SK-N-SH treated with all-trans-retinoic acid at 6 μM for 48 hours (cell line): ENCODE data around the gene HIF1AN.

ENCODE experiments used
- ATAC-seq: fragments of 200-7000 bp; cut with Tn5 transposase; 3 replicates; pipeline ENCODE4 v1.9.1; 2020; ENCODE audit warnings: mild to moderate bottlenecking, moderate library complexity
- ARNTL ChIP-seq: fragments of 450-650 bp; formaldehyde crosslinking; IDR thresholded peaks from 2 replicates; pipeline ENCODE4 v1.5.0; 2020; ENCODE audit warnings: low read depth, mild to moderate bottlenecking, moderate library complexity, borderline replicate concordance
- CSDC2 ChIP-seq: fragments of 250-450 bp; sonication (Bioruptor Pico); IDR thresholded peaks from 2 replicates; pipeline ENCODE4 v1.5.0; 2020; ENCODE audit warnings: mild to moderate bottlenecking, moderate library complexity
- ESRRG ChIP-seq: fragments of 250-450 bp; sonication (Bioruptor Pico); IDR thresholded peaks from 2 replicates; pipeline ENCODE4 v1.6.1; 2021; ENCODE audit warnings: mild to moderate bottlenecking
- GLIS3 ChIP-seq: fragments of 250-450 bp; sonication (Bioruptor Pico); IDR thresholded peaks from 2 replicates; pipeline ENCODE4 v1.5.0; 2020; ENCODE audit warnings: mild to moderate bottlenecking, moderate library complexity
- ISL1 ChIP-seq: fragments of 250-450 bp; sonication (Bioruptor Pico); IDR thresholded peaks from 2 replicates; pipeline ENCODE4 v2.1.2; 2022; ENCODE audit warnings: mild to moderate bottlenecking, moderate library complexity
- OSR1 ChIP-seq: fragments of 250-450 bp; sonication (Bioruptor Pico); IDR thresholded peaks from 2 replicates; pipeline ENCODE4 v1.8.0; 2022; ENCODE audit warnings: moderate library complexity, mild to moderate bottlenecking, inconsistent platforms
- PPARA ChIP-seq: fragments of 250-450 bp; sonication (Bioruptor Pico); IDR thresholded peaks from 2 replicates; pipeline ENCODE4 v1.5.0; 2020; ENCODE audit warnings: mild to moderate bottlenecking, borderline replicate concordance
- RARB ChIP-seq: fragments of 250-450 bp; sonication (Bioruptor Pico); IDR thresholded peaks from 2 replicates; pipeline ENCODE4 v1.8.0; 2021; ENCODE audit warnings: mild to moderate bottlenecking, moderate library complexity
- SNAI2 ChIP-seq: fragments of 250-450 bp; sonication (Bioruptor Pico); IDR thresholded peaks from 2 replicates; pipeline ENCODE4 v1.5.0; 2020; ENCODE audit warnings: mild to moderate bottlenecking, moderate library complexity
- TCF4 ChIP-seq: fragments of 250-450 bp; sonication (Bioruptor Pico); IDR thresholded peaks from 2 replicates; pipeline ENCODE4 v1.8.0; 2021; ENCODE audit warnings: mild to moderate bottlenecking, moderate library complexity, borderline replicate concordance
- TOX ChIP-seq: fragments of 250-450 bp; sonication (Bioruptor Pico); IDR thresholded peaks from 2 replicates; pipeline ENCODE4 v1.8.0; 2021; ENCODE audit warnings: mild to moderate bottlenecking, moderate library complexity, borderline replicate concordance
- ZC3H10 ChIP-seq: fragments of 250-450 bp; sonication (Bioruptor Pico); IDR thresholded peaks from 2 replicates; pipeline ENCODE4 v1.5.1; 2021; ENCODE audit warnings: mild to moderate bottlenecking, moderate library complexity
- ZFP3 ChIP-seq: fragments of 250-450 bp; sonication (Bioruptor Pico); IDR thresholded peaks from 2 replicates; pipeline ENCODE4 v1.5.0; 2020; ENCODE audit warnings: mild to moderate bottlenecking, moderate library complexity
- ZFP30 ChIP-seq: fragments of 450-650 bp; formaldehyde crosslinking; IDR thresholded peaks from 2 replicates; pipeline ENCODE4 v1.5.0; 2022; ENCODE audit warnings: mild to moderate bottlenecking, moderate library complexity
- ZNF565 ChIP-seq: fragments of 450-650 bp; formaldehyde crosslinking; conservative IDR thresholded peaks from 2 replicates; pipeline ENCODE4 v1.5.0; 2020; ENCODE audit warnings: low read depth, mild to moderate bottlenecking, moderate library complexity
- ZNF70 ChIP-seq: fragments of 450-650 bp; formaldehyde crosslinking; IDR thresholded peaks from 2 replicates; pipeline ENCODE4 v1.5.0; 2020; ENCODE audit warnings: mild to moderate bottlenecking, moderate library complexity
- ZNF8 ChIP-seq: fragments of 450-650 bp; formaldehyde crosslinking; IDR thresholded peaks from 2 replicates; pipeline ENCODE4 v1.5.0; 2020; ENCODE audit warnings: mild to moderate bottlenecking, moderate library complexity
- TF ChIP-seq, protein P1 (sequence below): fragments of 250-450 bp; sonication (Bioruptor Pico); IDR thresholded peaks from 2 replicates; pipeline ENCODE4 v1.8.0; 2020; ENCODE audit warnings: mild to moderate bottlenecking, moderate library complexity, borderline replicate concordance
- TF ChIP-seq, protein P2 (sequence below): fragments of 250-450 bp; sonication (Bioruptor Pico); IDR thresholded peaks from 2 replicates; pipeline ENCODE4 v1.5.1; 2021; ENCODE audit warnings: mild to moderate bottlenecking, moderate library complexity
- TF ChIP-seq, protein P3 (sequence below): fragments of 250-450 bp; sonication (Bioruptor Pico); IDR thresholded peaks from 2 replicates; pipeline ENCODE4 v1.5.1; 2020; ENCODE audit warnings: low read depth, mild to moderate bottlenecking, moderate library complexity
- TF ChIP-seq, protein P4 (sequence below): fragments of 250-450 bp; sonication (Bioruptor Pico); IDR thresholded peaks from 2 replicates; pipeline ENCODE4 v1.8.0; 2021; ENCODE audit warnings: low read depth, mild to moderate bottlenecking, moderate library complexity, borderline replicate concordance
- TF ChIP-seq, protein P5 (sequence below): fragments of 250-450 bp; sonication (Bioruptor Pico); IDR thresholded peaks from 2 replicates; pipeline ENCODE4 v1.5.0; 2020; ENCODE audit warnings: mild to moderate bottlenecking, moderate library complexity

The HIF1AN gene

DNA sequence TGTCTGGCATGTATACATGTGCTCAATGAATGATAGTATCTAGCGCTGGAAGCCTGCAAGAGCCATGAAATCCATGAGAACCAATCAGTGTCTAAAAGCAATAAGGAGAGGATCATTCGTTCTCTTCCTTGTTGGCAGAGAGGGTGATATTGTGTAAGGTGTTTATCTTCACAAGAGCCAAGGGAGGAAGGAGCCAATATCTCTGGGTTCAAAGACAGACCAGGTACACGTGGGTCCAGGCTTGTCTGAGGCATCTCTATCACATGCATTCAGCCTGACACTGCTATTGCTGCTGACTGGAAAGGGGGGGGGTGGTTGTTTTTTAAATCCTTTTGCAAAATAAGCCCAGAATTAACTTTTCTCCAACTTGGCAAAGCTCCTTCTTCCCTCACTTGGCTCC, 20.1 kb upstream of the HIF1AN start (continued):
- TF ChIP-seq, protein P1, sequence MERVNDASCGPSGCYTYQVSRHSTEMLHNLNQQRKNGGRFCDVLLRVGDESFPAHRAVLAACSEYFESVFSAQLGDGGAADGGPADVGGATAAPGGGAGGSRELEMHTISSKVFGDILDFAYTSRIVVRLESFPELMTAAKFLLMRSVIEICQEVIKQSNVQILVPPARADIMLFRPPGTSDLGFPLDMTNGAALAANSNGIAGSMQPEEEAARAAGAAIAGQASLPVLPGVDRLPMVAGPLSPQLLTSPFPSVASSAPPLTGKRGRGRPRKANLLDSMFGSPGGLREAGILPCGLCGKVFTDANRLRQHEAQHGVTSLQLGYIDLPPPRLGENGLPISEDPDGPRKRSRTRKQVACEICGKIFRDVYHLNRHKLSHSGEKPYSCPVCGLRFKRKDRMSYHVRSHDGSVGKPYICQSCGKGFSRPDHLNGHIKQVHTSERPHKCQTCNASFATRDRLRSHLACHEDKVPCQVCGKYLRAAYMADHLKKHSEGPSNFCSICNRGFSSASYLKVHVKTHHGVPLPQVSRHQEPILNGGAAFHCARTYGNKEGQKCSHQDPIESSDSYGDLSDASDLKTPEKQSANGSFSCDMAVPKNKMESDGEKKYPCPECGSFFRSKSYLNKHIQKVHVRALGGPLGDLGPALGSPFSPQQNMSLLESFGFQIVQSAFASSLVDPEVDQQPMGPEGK (CRISPR knock-in tag), result no peak

DNA sequence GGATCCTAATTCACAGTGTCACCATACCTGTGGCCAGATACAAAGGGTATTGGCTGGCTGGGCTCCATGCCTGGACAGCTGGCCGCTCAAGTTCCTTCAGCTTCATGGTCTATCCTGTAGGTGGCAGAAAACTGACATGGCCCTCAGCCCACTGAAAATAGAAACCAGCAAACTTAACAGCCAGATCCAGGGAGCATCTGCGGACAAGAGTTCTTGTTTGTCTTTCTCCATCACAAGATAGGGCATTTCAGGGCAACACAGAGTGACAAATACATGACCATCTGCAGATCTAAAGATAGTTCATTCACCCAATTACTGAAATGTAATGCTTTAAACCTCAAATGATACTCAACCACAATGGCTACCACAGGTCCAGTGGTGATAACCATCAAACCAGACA, 18.9 kb upstream of the HIF1AN start:
- TF ChIP-seq GLIS3 (CRISPR knock-in tag) (no peak), ZNF70 (CRISPR knock-in tag) (no peak), RARB (CRISPR knock-in tag) (no peak), TOX (CRISPR knock-in tag) (no peak), ZFP3 (CRISPR knock-in tag) (no peak), ZC3H10 (no peak), ARNTL (CRISPR knock-in tag) (no peak), CSDC2 (CRISPR knock-in tag) (no peak), PPARA (CRISPR knock-in tag) (no peak), ZNF8 (CRISPR knock-in tag) (no peak), ISL1 (CRISPR knock-in tag) (no peak), SNAI2 (CRISPR knock-in tag) (no peak), TCF4 (CRISPR knock-in tag) (no peak), ESRRG (CRISPR knock-in tag) (no peak), OSR1 (CRISPR knock-in tag) (no peak), ZFP30 (CRISPR knock-in tag) (no peak)
- TF ChIP-seq, protein P2, sequence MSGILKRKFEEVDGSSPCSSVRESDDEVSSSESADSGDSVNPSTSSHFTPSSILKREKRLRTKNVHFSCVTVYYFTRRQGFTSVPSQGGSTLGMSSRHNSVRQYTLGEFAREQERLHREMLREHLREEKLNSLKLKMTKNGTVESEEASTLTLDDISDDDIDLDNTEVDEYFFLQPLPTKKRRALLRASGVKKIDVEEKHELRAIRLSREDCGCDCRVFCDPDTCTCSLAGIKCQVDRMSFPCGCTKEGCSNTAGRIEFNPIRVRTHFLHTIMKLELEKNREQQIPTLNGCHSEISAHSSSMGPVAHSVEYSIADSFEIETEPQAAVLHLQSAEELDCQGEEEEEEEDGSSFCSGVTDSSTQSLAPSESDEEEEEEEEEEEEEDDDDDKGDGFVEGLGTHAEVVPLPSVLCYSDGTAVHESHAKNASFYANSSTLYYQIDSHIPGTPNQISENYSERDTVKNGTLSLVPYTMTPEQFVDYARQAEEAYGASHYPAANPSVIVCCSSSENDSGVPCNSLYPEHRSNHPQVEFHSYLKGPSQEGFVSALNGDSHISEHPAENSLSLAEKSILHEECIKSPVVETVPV (CRISPR knock-in tag), result no peak
- TF ChIP-seq, protein P3, sequence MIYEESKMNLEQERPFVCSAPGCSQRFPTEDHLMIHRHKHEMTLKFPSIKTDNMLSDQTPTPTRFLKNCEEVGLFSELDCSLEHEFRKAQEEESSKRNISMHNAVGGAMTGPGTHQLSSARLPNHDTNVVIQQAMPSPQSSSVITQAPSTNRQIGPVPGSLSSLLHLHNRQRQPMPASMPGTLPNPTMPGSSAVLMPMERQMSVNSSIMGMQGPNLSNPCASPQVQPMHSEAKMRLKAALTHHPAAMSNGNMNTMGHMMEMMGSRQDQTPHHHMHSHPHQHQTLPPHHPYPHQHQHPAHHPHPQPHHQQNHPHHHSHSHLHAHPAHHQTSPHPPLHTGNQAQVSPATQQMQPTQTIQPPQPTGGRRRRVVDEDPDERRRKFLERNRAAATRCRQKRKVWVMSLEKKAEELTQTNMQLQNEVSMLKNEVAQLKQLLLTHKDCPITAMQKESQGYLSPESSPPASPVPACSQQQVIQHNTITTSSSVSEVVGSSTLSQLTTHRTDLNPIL (CRISPR knock-in tag), result no peak
- TF ChIP-seq, protein P4, sequence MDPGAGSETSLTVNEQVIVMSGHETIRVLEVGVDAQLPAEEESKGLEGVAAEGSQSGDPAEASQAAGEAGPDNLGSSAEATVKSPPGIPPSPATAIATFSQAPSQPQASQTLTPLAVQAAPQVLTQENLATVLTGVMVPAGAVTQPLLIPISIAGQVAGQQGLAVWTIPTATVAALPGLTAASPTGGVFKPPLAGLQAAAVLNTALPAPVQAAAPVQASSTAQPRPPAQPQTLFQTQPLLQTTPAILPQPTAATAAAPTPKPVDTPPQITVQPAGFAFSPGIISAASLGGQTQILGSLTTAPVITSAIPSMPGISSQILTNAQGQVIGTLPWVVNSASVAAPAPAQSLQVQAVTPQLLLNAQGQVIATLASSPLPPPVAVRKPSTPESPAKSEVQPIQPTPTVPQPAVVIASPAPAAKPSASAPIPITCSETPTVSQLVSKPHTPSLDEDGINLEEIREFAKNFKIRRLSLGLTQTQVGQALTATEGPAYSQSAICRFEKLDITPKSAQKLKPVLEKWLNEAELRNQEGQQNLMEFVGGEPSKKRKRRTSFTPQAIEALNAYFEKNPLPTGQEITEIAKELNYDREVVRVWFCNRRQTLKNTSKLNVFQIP (CRISPR knock-in tag), result no peak
- TF ChIP-seq, protein P5, sequence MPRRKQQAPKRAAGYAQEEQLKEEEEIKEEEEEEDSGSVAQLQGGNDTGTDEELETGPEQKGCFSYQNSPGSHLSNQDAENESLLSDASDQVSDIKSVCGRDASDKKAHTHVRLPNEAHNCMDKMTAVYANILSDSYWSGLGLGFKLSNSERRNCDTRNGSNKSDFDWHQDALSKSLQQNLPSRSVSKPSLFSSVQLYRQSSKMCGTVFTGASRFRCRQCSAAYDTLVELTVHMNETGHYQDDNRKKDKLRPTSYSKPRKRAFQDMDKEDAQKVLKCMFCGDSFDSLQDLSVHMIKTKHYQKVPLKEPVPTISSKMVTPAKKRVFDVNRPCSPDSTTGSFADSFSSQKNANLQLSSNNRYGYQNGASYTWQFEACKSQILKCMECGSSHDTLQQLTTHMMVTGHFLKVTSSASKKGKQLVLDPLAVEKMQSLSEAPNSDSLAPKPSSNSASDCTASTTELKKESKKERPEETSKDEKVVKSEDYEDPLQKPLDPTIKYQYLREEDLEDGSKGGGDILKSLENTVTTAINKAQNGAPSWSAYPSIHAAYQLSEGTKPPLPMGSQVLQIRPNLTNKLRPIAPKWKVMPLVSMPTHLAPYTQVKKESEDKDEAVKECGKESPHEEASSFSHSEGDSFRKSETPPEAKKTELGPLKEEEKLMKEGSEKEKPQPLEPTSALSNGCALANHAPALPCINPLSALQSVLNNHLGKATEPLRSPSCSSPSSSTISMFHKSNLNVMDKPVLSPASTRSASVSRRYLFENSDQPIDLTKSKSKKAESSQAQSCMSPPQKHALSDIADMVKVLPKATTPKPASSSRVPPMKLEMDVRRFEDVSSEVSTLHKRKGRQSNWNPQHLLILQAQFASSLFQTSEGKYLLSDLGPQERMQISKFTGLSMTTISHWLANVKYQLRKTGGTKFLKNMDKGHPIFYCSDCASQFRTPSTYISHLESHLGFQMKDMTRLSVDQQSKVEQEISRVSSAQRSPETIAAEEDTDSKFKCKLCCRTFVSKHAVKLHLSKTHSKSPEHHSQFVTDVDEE (CRISPR knock-in tag), result no peak
- ATAC-seq, result no peak

DNA sequence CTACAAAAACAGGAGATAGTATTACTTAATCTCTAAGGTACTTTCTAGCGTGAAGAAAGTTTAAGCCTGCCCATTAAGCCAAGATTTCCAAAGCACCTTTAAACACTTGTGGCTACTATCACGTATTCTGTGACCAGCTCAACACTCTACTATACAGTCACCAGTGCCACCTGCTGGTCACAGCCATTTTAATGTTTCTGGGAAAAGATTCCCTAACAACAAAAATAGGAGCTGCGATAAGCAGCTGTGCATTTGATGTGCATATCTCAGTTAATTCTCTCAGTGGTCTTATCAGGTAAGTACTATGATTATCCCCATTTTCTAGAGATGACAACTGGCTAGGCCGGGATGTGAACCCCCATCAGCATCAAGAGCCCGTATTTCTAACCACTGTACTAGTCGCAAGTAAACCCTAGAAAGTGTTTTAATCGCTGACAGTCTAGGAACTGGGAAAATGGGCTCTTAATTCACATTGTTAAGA, 16.9 kb upstream of the HIF1AN start:
- ATAC-seq, result peak; percentile 81
- TF ChIP-seq ZNF8 (CRISPR knock-in tag) (no peak), ZC3H10 (no peak), SNAI2 (CRISPR knock-in tag) (no peak), ZNF565 (CRISPR knock-in tag) (no peak), OSR1 (CRISPR knock-in tag) (no peak), ZFP3 (CRISPR knock-in tag) (no peak), ISL1 (CRISPR knock-in tag) (no peak), PPARA (CRISPR knock-in tag) (no peak), TCF4 (CRISPR knock-in tag) (no peak), TOX (CRISPR knock-in tag) (no peak), CSDC2 (CRISPR knock-in tag) (no peak), ESRRG (CRISPR knock-in tag) (no peak)
- TF ChIP-seq, protein P3 (CRISPR knock-in tag), result no peak
- TF ChIP-seq, protein P4 (CRISPR knock-in tag), result no peak
- TF ChIP-seq, protein P5 (CRISPR knock-in tag), result no peak
